HG03520 (cell line): Measurements from ENCODE around the gene EPHA10.

Source experiments
- ATAC-seq: cut with Tn5 transposase; IDR thresholded peaks from one replicate; pipeline ENCODE4 v1.9.1; 2021; ENCODE audit warnings: mild to moderate bottlenecking, moderate library complexity; ENCODE audit not compliant: unreplicated experiment

Gene EPHA10

DNA sequence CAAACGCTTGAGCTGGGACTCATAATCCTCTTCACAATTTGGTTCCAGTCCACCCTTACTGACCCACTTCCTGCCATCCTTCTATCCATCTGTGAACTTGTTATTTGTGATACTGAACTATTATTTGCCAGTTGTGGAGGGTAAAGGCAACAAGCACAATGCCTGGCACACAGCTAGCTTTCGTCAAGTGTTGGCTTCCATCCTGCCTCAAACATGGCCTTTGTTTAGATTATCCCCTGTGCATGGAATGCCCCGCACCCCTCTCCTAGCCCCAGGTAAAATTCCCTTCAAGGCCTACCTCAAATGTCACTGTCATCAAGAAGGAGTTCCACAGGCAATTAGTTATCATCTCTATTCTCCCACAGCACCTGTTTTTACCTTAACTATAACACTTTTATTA lies 84.0 kb downstream of the EPHA10 start:
- no peak for ATAC-seq

DNA sequence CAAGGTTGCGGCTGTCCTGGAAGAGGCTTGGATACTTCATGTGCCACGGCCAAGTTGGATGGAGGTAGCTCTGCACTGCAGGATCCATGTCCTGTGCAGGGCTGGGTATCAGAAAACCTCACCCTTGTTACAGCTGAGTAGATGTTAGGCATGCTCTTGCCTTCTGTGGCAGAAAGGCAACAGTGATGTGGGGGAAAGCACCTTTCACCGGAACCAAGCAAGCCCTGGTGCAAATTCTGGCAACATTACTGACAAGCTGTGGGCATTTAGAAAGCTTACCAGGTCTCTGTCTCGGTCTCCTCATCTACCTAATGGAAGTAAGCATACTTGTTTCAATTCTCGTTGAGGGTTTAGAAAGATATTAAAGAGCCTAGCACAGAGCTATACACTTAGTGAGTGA lies 87.1 kb downstream of the EPHA10 start:
- ATAC-seq = no peak

DNA sequence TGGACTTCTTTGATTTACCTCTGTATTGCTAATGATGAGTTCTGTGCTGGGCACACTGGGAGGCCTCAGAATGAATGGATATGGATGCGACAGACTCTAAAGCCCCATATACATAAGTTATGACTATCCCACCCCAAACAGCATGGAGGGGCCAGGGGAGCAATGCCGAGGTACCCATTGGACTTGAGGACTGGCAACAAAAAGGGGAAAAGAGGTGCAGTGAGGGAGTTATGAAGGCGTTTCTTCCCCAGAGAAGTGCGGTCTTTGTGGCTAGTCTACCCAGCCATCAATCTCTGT lies 87.8 kb downstream of the EPHA10 start:
- no peak for ATAC-seq

DNA sequence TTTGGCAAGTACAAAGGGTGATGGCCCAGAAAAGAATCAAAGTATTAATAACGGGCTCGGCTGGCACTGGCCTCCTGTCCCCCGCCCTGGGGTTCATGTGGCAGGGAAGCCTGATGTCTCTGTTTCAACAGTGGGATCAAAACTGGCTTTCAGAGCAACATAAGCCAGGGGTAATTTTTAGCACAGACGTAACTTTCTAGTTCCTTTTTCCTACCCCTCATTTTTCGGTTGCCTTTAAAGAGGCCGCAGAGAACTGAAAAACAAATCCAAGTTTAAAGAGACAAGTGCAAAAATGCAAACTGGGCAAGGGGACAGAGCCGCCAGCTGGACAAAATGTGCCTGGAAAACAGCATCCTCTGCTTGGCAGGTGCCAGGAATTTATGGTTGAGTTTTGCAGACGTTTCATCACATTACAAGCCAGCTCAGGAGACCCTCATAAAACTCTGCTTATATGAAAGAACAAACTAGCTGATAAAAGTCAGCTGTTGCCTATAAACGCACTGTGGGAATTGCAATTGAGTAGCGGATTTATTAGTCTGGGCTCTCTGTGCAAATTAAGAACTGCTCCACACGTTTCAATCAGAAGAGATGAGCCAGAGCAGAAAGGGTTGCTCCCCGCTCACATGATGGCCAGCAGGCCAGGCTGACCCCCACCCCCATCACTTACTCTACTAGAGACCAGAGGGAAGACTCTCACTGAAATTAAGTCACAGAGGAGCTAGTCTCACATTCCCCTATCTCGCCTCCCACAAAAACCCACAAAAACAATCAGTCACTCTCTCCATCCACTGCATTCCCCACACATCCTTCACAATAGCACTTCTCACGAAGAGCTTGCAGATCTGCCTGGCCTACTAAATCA lies 88.4 kb downstream of the EPHA10 start:
- ATAC-seq = no peak

DNA sequence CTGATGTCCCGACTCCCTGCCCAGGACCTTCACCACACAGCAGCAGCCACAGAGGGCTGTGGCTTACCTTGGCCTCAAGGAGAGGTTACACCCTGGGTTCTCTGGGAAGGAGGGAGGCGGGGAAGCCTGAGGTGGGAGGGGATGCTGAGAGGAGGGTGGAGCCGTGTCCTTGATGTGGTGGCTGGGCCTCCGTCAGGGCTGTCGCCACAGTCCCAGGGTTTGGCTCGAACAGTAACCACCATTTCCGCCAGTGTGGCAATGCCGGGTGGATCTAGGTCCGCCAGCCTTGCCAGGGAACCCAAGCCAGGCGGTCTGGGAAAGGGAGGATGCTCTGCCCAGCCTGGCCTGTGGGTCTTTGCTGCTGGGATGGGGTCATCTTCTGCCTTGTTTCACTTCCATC lies 91.0 kb downstream of the EPHA10 start:
- ATAC-seq = no peak

DNA sequence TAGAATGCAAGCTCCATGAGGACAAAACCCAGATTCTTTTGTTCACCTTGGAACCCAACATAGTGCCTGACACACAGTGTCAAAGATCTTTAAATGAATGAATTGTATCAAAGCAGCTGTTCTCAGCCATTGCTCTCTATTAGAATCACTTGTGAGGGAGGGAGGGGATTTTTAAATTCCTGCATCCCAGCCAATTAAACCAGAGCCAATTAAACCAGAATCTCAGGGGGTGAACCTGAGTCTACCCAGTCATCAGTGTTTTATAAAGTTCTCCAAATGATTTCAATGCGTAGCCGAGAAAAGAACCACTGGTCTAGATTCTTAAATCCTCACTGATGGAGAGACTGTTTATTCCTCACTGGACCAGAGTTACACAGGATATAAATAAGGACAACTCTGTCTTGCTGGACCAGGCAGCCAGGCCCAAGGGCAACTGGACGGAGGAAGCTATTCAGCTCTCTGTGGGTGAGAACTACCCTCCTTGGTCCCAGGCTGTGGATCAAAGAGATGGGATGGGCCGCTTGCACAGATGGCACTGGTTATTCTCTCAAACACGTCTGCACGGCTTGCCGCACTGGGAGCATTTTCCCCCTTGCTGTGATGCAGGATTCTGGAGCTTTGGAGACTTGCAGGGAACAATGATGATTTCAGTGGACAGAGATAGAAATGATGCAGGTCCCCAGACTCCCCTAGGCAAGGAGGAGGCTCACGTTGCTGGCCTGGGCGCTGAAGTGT lies 92.6 kb downstream of the EPHA10 start:
- no peak for ATAC-seq

DNA sequence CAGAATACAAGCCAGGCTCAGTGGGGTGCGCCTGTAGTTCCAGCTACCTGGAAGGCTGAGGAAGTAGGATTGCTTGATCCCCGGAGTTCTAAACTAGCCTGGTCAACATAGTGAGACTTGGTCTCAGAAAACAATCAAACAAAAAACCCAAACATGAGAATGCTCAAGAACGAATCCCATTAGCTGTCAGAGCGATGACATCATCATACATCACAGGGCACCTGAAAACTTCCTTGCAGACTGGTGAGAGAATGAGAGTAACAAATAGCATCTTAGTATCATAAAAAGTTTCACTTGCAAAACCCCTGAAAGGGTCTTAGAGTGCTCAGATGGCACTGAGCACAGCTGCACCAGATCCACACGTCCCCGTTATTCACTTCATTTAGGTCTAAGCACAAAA lies 93.7 kb downstream of the EPHA10 start:
- no peak for ATAC-seq

DNA sequence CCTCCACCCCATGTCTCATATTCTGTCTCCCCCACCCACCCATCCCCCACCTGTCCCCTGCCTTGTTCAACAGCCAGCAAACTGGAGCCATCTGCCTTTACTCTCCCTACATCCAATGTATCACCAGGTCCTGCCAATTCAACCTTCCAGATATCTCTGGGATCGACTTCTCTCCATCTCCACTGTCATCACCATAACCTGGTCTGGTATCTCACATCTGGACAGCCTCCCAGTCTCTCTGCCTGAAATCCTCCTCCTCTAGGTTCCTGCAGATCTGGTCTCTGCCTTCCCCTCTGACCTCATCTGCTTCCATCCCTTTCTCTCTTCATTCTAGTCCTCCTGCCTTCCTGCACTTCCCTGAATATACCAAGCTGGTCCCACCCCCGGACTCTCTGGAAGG lies 94.8 kb downstream of the EPHA10 start:
- no peak for ATAC-seq

DNA sequence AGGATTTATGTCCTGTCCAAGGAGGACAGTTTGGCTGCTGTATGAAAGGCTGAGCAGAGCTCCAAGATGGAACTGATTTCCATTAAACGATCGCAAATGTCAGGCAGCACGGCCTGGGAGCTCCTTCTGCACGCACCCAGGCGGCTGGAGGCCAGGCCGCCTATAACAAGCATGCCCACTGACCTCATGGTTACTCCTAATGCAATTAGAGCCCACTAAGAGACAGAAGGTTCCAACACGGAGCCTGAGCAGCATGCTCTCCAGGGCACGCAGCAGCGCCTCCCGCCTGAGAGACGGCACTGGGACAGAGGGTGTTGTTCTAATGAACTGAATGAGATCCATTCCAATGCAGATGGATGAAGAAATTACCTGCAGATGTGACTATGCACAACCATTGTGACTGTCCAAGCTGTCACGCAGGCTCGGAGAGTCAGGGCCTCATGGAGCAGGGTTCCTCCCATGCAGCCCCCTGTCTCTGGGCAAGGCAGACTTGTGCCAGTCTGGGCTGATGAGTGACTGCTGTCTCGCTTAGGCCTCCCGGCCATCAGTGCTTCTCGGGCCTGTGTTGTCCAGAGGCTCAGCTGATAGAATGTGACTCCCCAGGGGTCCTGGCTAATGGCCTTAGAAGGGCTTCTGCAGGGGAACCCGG lies 97.8 kb downstream of the EPHA10 start:
- ATAC-seq = no peak

DNA sequence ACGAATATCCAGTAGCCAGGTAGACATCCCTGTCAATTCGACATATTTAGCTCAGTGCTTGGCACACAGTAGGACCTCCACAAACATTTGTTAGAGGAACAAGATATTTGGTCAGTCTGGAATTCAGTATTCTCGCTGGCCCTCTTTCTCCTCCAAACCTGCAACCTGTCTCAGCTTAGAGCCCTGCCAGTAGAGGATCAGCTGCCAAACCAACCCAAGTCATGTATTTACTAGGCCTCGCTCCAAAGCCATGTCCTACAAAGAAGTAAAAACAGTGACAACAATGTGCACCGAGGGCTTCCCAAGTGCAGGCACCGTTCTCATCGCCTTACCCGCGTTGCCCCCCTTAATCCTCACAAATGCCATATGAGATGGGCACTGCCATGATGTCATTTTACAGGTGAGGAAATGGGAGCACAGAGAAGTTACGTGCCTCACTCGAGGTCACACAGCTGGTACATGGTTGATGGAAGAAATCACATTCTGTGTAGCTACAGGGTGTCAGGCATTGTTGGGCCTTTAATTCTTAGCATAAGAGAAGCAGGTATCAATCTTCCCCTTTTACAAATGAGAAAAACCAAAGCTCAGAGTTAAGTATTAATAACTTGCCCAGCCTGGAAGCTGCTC lies 98.6 kb downstream of the EPHA10 start:
- no peak for ATAC-seq
